HL-60 (cell line): ENCODE measurements around the gene HTD2.

Source experiments
- DNase-seq, 2 experiments: peaks; one replicate each; pipeline ENCODE4 v3.0.0-alpha.2; 2010 to 2020; ENCODE audit warnings: low read depth in 1 of 2, low spot score in 1 of 2
- H3K27ac ChIP-seq: fragments of 250-450 bp; sonication (Bioruptor Pico); replicated peaks from 2 replicates; pipeline ENCODE4 v1.5.1; 2020; ENCODE audit warnings: mild to moderate bottlenecking, moderate library complexity
- H3K27me3 ChIP-seq: fragments of 250-450 bp; sonication (Bioruptor Pico); 2 replicates; pipeline ENCODE4 v1.5.1; 2021; ENCODE audit warnings: mild to moderate bottlenecking, moderate library complexity; ENCODE audit not compliant: insufficient read depth, poor library complexity, severe bottlenecking
- H3K4me3 ChIP-seq: replicated peaks from 2 replicates; pipeline ENCODE4 v1.5.1; 2011; ENCODE audit warnings: mild to moderate bottlenecking, control low read depth, low read length; ENCODE audit not compliant: insufficient read depth
- GABPA ChIP-seq: IDR thresholded peaks from 2 replicates; pipeline ENCODE4 v1.6.1; 2012; ENCODE audit warnings: low read depth
- POLR2AphosphoS5 ChIP-seq: IDR thresholded peaks from 2 replicates; pipeline ENCODE4 v1.6.1; 2012; ENCODE audit warnings: low read depth
- REST ChIP-seq: IDR thresholded peaks from 2 replicates; pipeline ENCODE4 v1.6.1; 2012; ENCODE audit warnings: low read depth; ENCODE audit not compliant: insufficient replicate concordance
- SPI1 ChIP-seq: IDR thresholded peaks from 2 replicates; pipeline ENCODE4 v1.6.1; 2012; ENCODE audit warnings: low read depth, mild to moderate bottlenecking, borderline replicate concordance
- TF ChIP-seq, protein P1 (sequence below): IDR thresholded peaks from one replicate; pipeline ENCODE4 v1.5.1; 2011; ENCODE audit warnings: low read length, control low read depth, inconsistent platforms; ENCODE audit not compliant: insufficient read depth

Gene HTD2

DNA sequence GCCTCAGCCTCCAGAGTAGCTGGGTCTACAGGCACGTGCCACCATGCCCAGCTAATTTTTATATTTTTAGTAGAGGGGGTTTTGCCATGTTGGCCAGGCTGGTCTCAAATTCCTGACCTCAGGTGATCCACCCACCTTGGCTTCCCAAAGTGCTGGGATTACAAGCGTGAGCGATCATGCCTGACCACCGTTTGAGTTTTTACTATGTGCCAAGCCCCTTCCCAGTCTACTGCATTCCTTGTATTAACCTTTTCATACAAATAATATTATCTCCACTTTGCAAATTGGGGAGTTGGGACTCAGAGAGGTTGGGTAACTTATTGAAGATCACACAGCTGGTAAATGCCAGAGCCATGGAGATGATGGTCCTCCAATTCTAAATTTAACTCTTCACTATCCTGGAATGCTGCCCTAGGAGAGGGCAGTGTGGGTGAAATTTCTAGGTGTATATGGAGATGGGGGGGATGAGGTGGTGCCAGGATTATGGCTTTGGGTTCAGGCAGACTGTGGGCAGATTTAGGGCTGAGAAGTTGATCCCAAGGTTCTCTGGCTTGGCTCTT is 25.4 kb downstream of the HTD2 start:
- Histone ChIP-seq H3K4me3 (no peak overlapping the region; the same call in 1 of the 2 replicates), H3K27me3 (no peaks in the 10 kb centered on the region), H3K27ac (peak overlapping the region; percentile 92)
- no peak for DNase-seq
- TF ChIP-seq SPI1 (no peak), POLR2AphosphoS5 (no peak), GABPA (no peak), REST (no peak)
- TF ChIP-seq, protein P1, sequence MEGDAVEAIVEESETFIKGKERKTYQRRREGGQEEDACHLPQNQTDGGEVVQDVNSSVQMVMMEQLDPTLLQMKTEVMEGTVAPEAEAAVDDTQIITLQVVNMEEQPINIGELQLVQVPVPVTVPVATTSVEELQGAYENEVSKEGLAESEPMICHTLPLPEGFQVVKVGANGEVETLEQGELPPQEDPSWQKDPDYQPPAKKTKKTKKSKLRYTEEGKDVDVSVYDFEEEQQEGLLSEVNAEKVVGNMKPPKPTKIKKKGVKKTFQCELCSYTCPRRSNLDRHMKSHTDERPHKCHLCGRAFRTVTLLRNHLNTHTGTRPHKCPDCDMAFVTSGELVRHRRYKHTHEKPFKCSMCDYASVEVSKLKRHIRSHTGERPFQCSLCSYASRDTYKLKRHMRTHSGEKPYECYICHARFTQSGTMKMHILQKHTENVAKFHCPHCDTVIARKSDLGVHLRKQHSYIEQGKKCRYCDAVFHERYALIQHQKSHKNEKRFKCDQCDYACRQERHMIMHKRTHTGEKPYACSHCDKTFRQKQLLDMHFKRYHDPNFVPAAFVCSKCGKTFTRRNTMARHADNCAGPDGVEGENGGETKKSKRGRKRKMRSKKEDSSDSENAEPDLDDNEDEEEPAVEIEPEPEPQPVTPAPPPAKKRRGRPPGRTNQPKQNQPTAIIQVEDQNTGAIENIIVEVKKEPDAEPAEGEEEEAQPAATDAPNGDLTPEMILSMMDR, result no peak

DNA sequence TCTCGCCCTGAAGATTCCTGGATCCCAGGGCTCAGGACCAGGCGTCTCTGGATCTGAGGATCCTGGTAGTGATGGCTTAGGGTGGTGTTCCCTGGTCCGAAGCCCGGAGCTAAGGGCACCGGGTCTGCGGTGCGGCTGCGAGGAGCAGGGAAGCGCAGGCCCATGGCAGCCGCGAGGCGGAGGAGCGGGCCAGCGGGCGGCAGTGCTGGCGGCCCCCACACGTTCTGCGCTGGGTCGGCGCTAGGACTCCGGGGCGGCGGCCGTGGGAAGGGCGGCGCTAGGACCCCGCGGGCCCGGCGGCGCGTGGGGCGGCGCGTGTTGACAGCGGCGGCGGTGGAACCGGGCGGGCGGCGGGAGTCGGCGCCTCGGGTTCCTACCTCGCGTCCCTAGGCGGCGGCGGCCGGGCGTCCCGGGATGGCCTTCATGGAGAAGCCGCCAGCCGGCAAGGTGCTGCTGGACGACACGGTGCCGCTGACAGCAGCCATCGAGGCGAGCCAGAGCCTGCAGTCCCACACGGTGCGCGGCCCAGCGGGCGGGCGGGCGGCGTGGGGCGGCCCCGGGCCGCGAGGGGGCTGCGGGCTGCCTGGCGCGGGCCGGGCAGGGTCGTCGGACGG is 26.4 kb downstream of the HTD2 start, which contains the start of gene PXK:
Gene PXK (plus strand): TSS at position 318 of the 614 bp plus-strand sequence. CDS start 97 bp downstream, at position 415.
- peak within 1 kb of the TSS; percentile 92 for H3K27ac ChIP-seq
- TF ChIP-seq GABPA (no peak), POLR2AphosphoS5 (peak; percentile 61), SPI1 (no peak), REST (peak; percentile 11)
- TF ChIP-seq, protein P1, result no peak
- H3K27me3 ChIP-seq, result no peaks in the 10 kb centered on the region
- peak within 1 kb of the TSS; percentile 59 for H3K4me3 ChIP-seq
- peak in 1 of 2 experiments; percentile 75 for DNase-seq

- H3K4me3 ChIP-seq, result peak overlapping the region; percentile 59
- no peaks in the 10 kb centered on the region for H3K27me3 ChIP-seq
- peak in 1 of 2 experiments; percentile 39 for DNase-seq
- H3K27ac ChIP-seq, result peak overlapping the region; percentile 92
- no peak for TF ChIP-seq REST
- TF ChIP-seq POLR2AphosphoS5, result no peak
- no peak for TF ChIP-seq GABPA
- TF ChIP-seq SPI1, result no peak
- TF ChIP-seq, protein P1, result no peak
These were observed 27.1 kb downstream of the HTD2 start for GRCh38 chr3:58333206-58334012.
